NCI-H2171 (cell line): Measurements from ENCODE around the gene C16orf86.
A peak's percentile ranks its signal among the peaks of the same experiment; 100 is the strongest.

Experiments used
- DNase-seq: peaks from one replicate; lab custom pipeline; 2025; lab: John Stamatoyannopoulos, UW

Gene C16orf86

GRCh38 chr16:67666559-67667452, at the start of gene C16orf86, which contains the start of gene ENKD1:
C16orf86 (plus strand) TSS chr16:67666814; CDS start chr16:67666971, 157 bp downstream.
ENKD1 (minus strand) TSS chr16:67666750; CDS start chr16:67666442, 308 bp downstream.
- peak; percentile 85 for DNase-seq

- DNase-seq = no peak
Observed at GRCh38 chr16:67628216-67628615, 38.4 kb upstream of the C16orf86 start.

- DNase-seq = no peak
Observed at GRCh38 chr16:67632415-67633172, 34.0 kb upstream of the C16orf86 start.

GRCh38 chr16:67636713-67637112, 29.9 kb upstream of the C16orf86 start:
- no peak for DNase-seq

GRCh38 chr16:67637625-67638024, 29.0 kb upstream of the C16orf86 start:
- DNase-seq = no peak

GRCh38 chr16:67641779-67642708, 24.6 kb upstream of the C16orf86 start:
- no peak for DNase-seq

GRCh38 chr16:67644038-67644437, 22.6 kb upstream of the C16orf86 start:
- DNase-seq = no peak

- no peak for DNase-seq
Observed at GRCh38 chr16:67645397-67646121, 21.1 kb upstream of the C16orf86 start.

- no peak for DNase-seq
Observed at GRCh38 chr16:67647111-67647651, 19.4 kb upstream of the C16orf86 start.

- DNase-seq = no peak
Observed at GRCh38 chr16:67647681-67648080, 18.9 kb upstream of the C16orf86 start.

GRCh38 chr16:67648088-67648763, 18.4 kb upstream of the C16orf86 start:
- no peak for DNase-seq

- no peak for DNase-seq
Observed at GRCh38 chr16:67648764-67649407, 17.7 kb upstream of the C16orf86 start.

- DNase-seq = no peak
Observed at GRCh38 chr16:67649494-67649931, 17.1 kb upstream of the C16orf86 start.

- no peak for DNase-seq
Observed at GRCh38 chr16:67650023-67650422, 16.6 kb upstream of the C16orf86 start.

GRCh38 chr16:67651039-67651438, 15.6 kb upstream of the C16orf86 start:
- no peak for DNase-seq

- DNase-seq = no peak
Observed at GRCh38 chr16:67651847-67652246, 14.8 kb upstream of the C16orf86 start.

GRCh38 chr16:67652578-67653127, 14.0 kb upstream of the C16orf86 start:
- peak; percentile 35 for DNase-seq

- DNase-seq = no peak
Observed at GRCh38 chr16:67653128-67653788, 13.4 kb upstream of the C16orf86 start.
